Esophagus muscularis mucosa (tissue), 4 donors: Measurements from ENCODE around the gene CACNA1G. TPM values are rescaled to one million over a fixed set of nuclear protein-coding genes. Genes with fewer than 3 reads are reported as not detected.

Experiments used
- DNase-seq: peaks from one replicate; pipeline ENCODE4 v3.0.0-alpha.2; 2017; ENCODE audit errors: extremely low spot score
- H3K27ac ChIP-seq, 4 donors: fragments of 200-600 bp; sonication (generic); replicated peaks in 1 of 4; 1 replicate in 3 of 4; 2 replicates in 1 of 4; pipeline ENCODE4 v1.5.1; 2016 to 2019; ENCODE audit warnings: mild to moderate bottlenecking in 1 of 4
- H3K27me3 ChIP-seq, 4 donors: fragments of 200-600 bp; sonication (generic); one replicate each; pipeline versions ENCODE4 v1.5.1 to v1.6.0; 2016 to 2019
- H3K36me3 ChIP-seq, 4 donors: fragments of 200-600 bp; sonication (generic); one replicate each; pipeline ENCODE4 v1.5.1; 2016 to 2019
- H3K4me1 ChIP-seq, 4 donors: fragments of 200-600 bp; sonication (generic); one replicate each; pipeline ENCODE4 v1.5.1; 2016 to 2019
- H3K4me3 ChIP-seq, 4 donors: fragments of 200-600 bp; sonication (generic); 1 replicate in 2 of 4; 2 replicates in 2 of 4; pipeline ENCODE4 v1.5.1; 2016 to 2019; ENCODE audit warnings: mild to moderate bottlenecking in 4 of 4, moderate library complexity in 1 of 4
- H3K9me3 ChIP-seq, 4 donors: fragments of 200-600 bp; sonication (generic); 1 replicate in 3 of 4; 2 replicates in 1 of 4; pipeline ENCODE4 v1.5.1; 2016 to 2019
- CTCF ChIP-seq, 3 experiments: fragments of 200-600 bp in 2 of 3; fragments of 450-650 bp in 1 of 3; sonication (generic) in 2 of 3; IDR thresholded peaks; one replicate each; pipeline ENCODE4 v1.5.1; 2017 to 2019; ENCODE audit warnings: antibody characterized with exemption in 3 of 3, mild to moderate bottlenecking in 2 of 3, moderate library complexity in 1 of 3
- EP300 ChIP-seq: sonication (generic); formaldehyde crosslinking; IDR thresholded peaks from one replicate; pipeline ENCODE4 v1.6.1; 2017; ENCODE audit warnings: antibody characterized with exemption
- POLR2A ChIP-seq: fragments of 450-650 bp; IDR thresholded peaks from one replicate; pipeline ENCODE4 v1.6.1; 2017; ENCODE audit warnings: antibody characterized with exemption, moderate library complexity, mild to moderate bottlenecking, low read depth
- POLR2AphosphoS5 ChIP-seq, 2 donors: sonication (generic); formaldehyde crosslinking; IDR thresholded peaks; one replicate each; pipeline ENCODE4 v1.6.1; 2017; ENCODE audit warnings: antibody characterized with exemption in 2 of 2
- WGBS: methylation state at CpG from one replicate; pipeline ENCODE4 v1.1.5; 2018; 5-methylcytosine and 5-hydroxymethylcytosine counted together
- intact Hi-C: fragments of 100-400 bp; cut with DNase I; formaldehyde crosslinking; loops from one replicate; pipeline ENCODE4 v1.15.1; 2023
- total RNA-seq, 4 donors: library from RNA; depleted of rRNA; stranded (reverse); fragments of >200 nt; gene quantifications; one replicate each; pipeline versions ENCODE4 v1.1.0 to v1.2.1, GENCODE V29; 2016

The CACNA1G gene
- total RNA-seq, 4 donors from 2014 or later = 0.39 to 0.63 (median 0.50) TPM; not detected in 1

DNA sequence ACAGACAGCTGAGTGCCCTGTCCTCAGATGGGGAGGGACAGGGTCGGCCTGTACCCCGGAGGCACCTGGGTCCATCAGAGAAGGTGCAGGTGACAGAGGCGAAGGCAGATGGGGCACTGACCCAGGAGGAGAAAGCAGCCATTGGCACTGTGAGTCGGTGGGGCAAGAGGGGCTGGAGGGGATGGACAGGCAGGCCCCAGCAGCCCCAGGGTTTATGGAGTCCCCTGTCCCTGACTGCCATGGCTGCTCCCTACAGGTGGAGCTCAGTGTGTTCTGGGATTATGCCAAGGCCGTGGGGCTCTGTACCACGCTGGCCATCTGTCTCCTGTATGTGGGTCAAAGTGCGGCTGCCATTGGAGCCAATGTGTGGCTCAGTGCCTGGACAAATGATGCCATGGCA lies 115.1 kb downstream of the CACNA1G start:
- no peak for DNase-seq
- TF ChIP-seq POLR2A (no peak), POLR2AphosphoS5 (IDR thresholded peaks at IDR 0.05) (no peak), CTCF (IDR thresholded peaks at IDR 0.05) (no peak), EP300 (no peak)
- Histone ChIP-seq H3K9me3 (no peaks in the 10 kb centered on the region), H3K4me3 (no peak overlapping the region), H3K27ac (no peak overlapping the region), H3K4me1 (peaks cover 0 to 2% (median under 1%) of the 10 kb centered on the region in 4 donors), H3K27me3 (no peaks in the 10 kb centered on the region), H3K36me3 (no peaks in the 10 kb centered on the region)
- WGBS = 85% methylated on average over 7 of the region's 7 CpGs
- intact Hi-C loops = no loop called here

- Histone ChIP-seq H3K36me3 (no peaks in the 10 kb centered on the region), H3K4me1 (peaks cover 0 to 9% (median 8%) of the 10 kb centered on the region in 4 donors), H3K27ac (no peak overlapping the region), H3K9me3 (no peaks in the 10 kb centered on the region), H3K4me3 (no peak overlapping the region), H3K27me3 (no peaks in the 10 kb centered on the region)
- no peak for DNase-seq
- no peak for TF ChIP-seq POLR2A
- no peak for TF ChIP-seq CTCF (IDR thresholded peaks at IDR 0.05)
- no peak for TF ChIP-seq EP300
- no peak for TF ChIP-seq POLR2AphosphoS5 (IDR thresholded peaks at IDR 0.05)
- WGBS = 94% methylated on average over 24 of the region's 24 CpGs
- intact Hi-C loops = no loop called here
Measured at GRCh38 chr17:50676065-50676975, 115.8 kb downstream of the CACNA1G start.

Other genes starting within 250 kb of the CACNA1G start
- 10 to 100 TPM; 12.8 to 29.8 (median 26.0) TPM for gene XYLT2, start 214.6 kb upstream of the CACNA1G start, total RNA-seq
- gene MRPL27, start 187.5 kb upstream of the CACNA1G start, total RNA-seq = 10 to 100 TPM; 33.6 to 58.8 (median 48.1) TPM
- gene EME1, start 187.5 kb upstream of the CACNA1G start, total RNA-seq = not detected
- gene LRRC59, start 163.2 kb upstream of the CACNA1G start, total RNA-seq = 10 to 100 TPM; 41.1 to 68.1 (median 62.1) TPM
- 1 to 10 TPM; 6.0 to 9.6 (median 8.1) TPM for gene ACSF2, start 134.5 kb upstream of the CACNA1G start, total RNA-seq
- gene CHAD, start 91.8 kb upstream of the CACNA1G start, total RNA-seq = not detected
- gene RSAD1, start 81.9 kb upstream of the CACNA1G start, total RNA-seq = 10 to 100 TPM; 12.9 to 24.6 (median 16.1) TPM
- 1 to 10 TPM in 2 of 4 donors, under 1 TPM in 1, not detected in 1; 0.33 to 1.6 (median 1.2) TPM for gene MYCBPAP, start 52.3 kb upstream of the CACNA1G start, total RNA-seq
- not detected for gene EPN3, start 28.0 kb upstream of the CACNA1G start, total RNA-seq
- 10 to 100 TPM; 44.1 to 64.4 (median 54.6) TPM for gene SPATA20, start 13.5 kb upstream of the CACNA1G start, total RNA-seq
- 1 to 10 TPM in 3 of 4 donors, under 1 TPM in 1; 0.50 to 2.9 (median 1.9) TPM for gene ABCC3, start 74.2 kb downstream of the CACNA1G start, total RNA-seq
- gene ANKRD40, start 147.2 kb downstream of the CACNA1G start, total RNA-seq = 10 to 100 TPM; 73.1 to 96.2 (median 87.4) TPM
- 10 to 100 TPM; 28.8 to 65.6 (median 38.9) TPM for gene LUC7L3, start 158.9 kb downstream of the CACNA1G start, total RNA-seq
- under 1 TPM in 1 of 4 donors, not detected in 3; 0.11 TPM for gene ANKRD40CL, start 206.8 kb downstream of the CACNA1G start, total RNA-seq